Body of pancreas (tissue), 4 donors: Measurements from ENCODE around the gene SPR.

ENCODE experiments used
- CTCF ChIP-seq, 7 experiments: fragments of 450-650 bp in 4 of 7; fragments of 200-600 bp in 3 of 7; sonication (generic) in 3 of 7; IDR thresholded peaks; one replicate each; pipeline ENCODE4 v1.5.1; 2016 to 2019; ENCODE audit warnings: antibody characterized with exemption in 7 of 7
- POLR2A ChIP-seq, 3 donors: fragments of 450-650 bp; IDR thresholded peaks; one replicate each; pipeline ENCODE4 v1.6.1; 2016; ENCODE audit warnings: antibody characterized with exemption in 3 of 3, mild to moderate bottlenecking in 2 of 3

- no peak for TF ChIP-seq CTCF (IDR thresholded peaks at IDR 0.05)
- no peak for TF ChIP-seq POLR2A (IDR thresholded peaks at IDR 0.05)
Observed at GRCh38 chr2:72926368-72926767, 39.2 kb downstream of the SPR start.
